SHP77 (cell line): ENCODE results near the gene TRIM77.
"Not testable (repeated sequence)": the region's sequence is repeated elsewhere in the genome, so short reads cannot be mapped to it uniquely, and the experiment has no call there.

ENCODE experiments used
- DNase-seq, 2 experiments: peaks; one replicate each; lab custom pipeline; 2025; lab: John Stamatoyannopoulos, UW

The TRIM77 gene

GRCh38 chr11:89709999-89710398 lies at the start of gene TRIM77:
Gene TRIM77 (plus strand): TSS chr11:89710299. CDS start chr11:89710299, 0 bp downstream.
- not testable (repeated sequence) for DNase-seq

- no peak for DNase-seq
These were observed 43.1 kb upstream of the TRIM77 start for GRCh38 chr11:89667001-89667400.

- not testable (repeated sequence) for DNase-seq
These were observed 41.9 kb upstream of the TRIM77 start for GRCh38 chr11:89668158-89668557.

GRCh38 chr11:89669586-89669985 lies 40.5 kb upstream of the TRIM77 start:
- not testable (repeated sequence) for DNase-seq

- DNase-seq: not testable (repeated sequence)
These were observed 40.0 kb upstream of the TRIM77 start for GRCh38 chr11:89669993-89670669.

- not testable (repeated sequence) for DNase-seq
These were observed 37.6 kb upstream of the TRIM77 start for GRCh38 chr11:89672547-89672946.

GRCh38 chr11:89673380-89673779 lies 36.7 kb upstream of the TRIM77 start:
- not testable (repeated sequence) for DNase-seq

- DNase-seq: not testable (repeated sequence)
These were observed 34.7 kb upstream of the TRIM77 start for GRCh38 chr11:89675383-89675782.

GRCh38 chr11:89675948-89676347 lies 34.2 kb upstream of the TRIM77 start:
- not testable (repeated sequence) for DNase-seq

- not testable (repeated sequence) for DNase-seq
These were observed 3.0 kb upstream of the TRIM77 start for GRCh38 chr11:89707080-89707479.

- DNase-seq: not testable (repeated sequence)
These were observed 14.9 kb downstream of the TRIM77 start for GRCh38 chr11:89724866-89725498.

GRCh38 chr11:89730215-89730614 lies 20.1 kb downstream of the TRIM77 start:
- not testable (repeated sequence) for DNase-seq

- no peak for DNase-seq
These were observed 26.5 kb downstream of the TRIM77 start for GRCh38 chr11:89736566-89736965.

GRCh38 chr11:89737116-89737515 lies 27.0 kb downstream of the TRIM77 start:
- DNase-seq: no peak

GRCh38 chr11:89741406-89741805 lies 31.3 kb downstream of the TRIM77 start:
- DNase-seq: not testable (repeated sequence)

- not testable (repeated sequence) for DNase-seq
These were observed 34.1 kb downstream of the TRIM77 start for GRCh38 chr11:89744158-89744557.

GRCh38 chr11:89750822-89751221 lies 40.7 kb downstream of the TRIM77 start:
- DNase-seq: not testable (repeated sequence)
